22Rv1 (cell line): Measurements from ENCODE around the gene ZNF35.

Experiments used
- ZFX ChIP-seq: fragments of 450-650 bp; IDR thresholded peaks from 2 replicates; pipeline ENCODE4 v1.6.1; 2017; ENCODE audit warnings: antibody characterized with exemption, borderline replicate concordance
- TF ChIP-seq, protein P1 (sequence below): fragments of 450-650 bp; IDR thresholded peaks from 2 replicates; pipeline ENCODE4 v1.5.1; 2017; ENCODE audit warnings: mild to moderate bottlenecking

DNA sequence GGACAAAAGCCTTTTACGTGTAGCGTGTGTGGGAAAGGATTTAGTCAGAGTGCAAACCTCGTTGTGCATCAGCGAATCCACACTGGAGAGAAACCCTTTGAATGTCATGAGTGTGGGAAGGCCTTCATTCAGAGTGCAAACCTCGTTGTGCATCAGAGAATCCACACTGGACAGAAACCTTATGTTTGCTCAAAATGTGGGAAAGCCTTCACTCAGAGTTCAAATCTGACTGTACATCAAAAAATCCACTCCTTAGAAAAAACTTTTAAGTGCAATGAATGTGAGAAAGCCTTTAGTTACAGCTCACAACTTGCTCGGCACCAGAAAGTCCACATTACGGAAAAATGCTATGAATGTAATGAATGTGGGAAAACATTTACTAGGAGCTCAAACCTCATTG lies 10.5 kb downstream of the ZNF35 start:
- TF ChIP-seq, protein P1, sequence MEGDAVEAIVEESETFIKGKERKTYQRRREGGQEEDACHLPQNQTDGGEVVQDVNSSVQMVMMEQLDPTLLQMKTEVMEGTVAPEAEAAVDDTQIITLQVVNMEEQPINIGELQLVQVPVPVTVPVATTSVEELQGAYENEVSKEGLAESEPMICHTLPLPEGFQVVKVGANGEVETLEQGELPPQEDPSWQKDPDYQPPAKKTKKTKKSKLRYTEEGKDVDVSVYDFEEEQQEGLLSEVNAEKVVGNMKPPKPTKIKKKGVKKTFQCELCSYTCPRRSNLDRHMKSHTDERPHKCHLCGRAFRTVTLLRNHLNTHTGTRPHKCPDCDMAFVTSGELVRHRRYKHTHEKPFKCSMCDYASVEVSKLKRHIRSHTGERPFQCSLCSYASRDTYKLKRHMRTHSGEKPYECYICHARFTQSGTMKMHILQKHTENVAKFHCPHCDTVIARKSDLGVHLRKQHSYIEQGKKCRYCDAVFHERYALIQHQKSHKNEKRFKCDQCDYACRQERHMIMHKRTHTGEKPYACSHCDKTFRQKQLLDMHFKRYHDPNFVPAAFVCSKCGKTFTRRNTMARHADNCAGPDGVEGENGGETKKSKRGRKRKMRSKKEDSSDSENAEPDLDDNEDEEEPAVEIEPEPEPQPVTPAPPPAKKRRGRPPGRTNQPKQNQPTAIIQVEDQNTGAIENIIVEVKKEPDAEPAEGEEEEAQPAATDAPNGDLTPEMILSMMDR: no peak
- TF ChIP-seq ZFX: no peak
